SK-N-SH (cell line): ENCODE results near the gene NEK7. TPM values are rescaled to one million over a fixed set of nuclear protein-coding genes. Genes with fewer than 3 reads are reported as not detected.
A peak's percentile ranks its signal among the peaks of the same experiment; 100 is the strongest.

Experiments used
- CTCF ChIA-PET: fragments of 300-600, 350-600 bp; formaldehyde crosslinking; extraction: SDS; loops from one replicate; lab custom pipeline; 2021; lab: Yijun Ruan, JAX
- POLR2A ChIA-PET: fragments of 350-600 bp; sonication (Branson Sonifier 250); formaldehyde crosslinking; extraction: SDS; loops from one replicate; lab custom pipeline; 2020; ENCODE audit warnings: antibody characterized with exemption, inconsistent platforms; lab: Yijun Ruan, JAX
- DNase-seq: peaks from one replicate; pipeline ENCODE4 v3.0.0; 2012
- H2AFZ ChIP-seq: fragments of 200-600 bp; sonication (generic); 2 replicates; pipeline ENCODE4 v1.8.1; 2016; ENCODE audit warnings: antibody characterized with exemption, mild to moderate bottlenecking, low read depth
- H3F3A ChIP-seq: fragments of 200-600 bp; sonication (generic); replicated peaks from 2 replicates; pipeline ENCODE3; 2016; ENCODE audit warnings: antibody characterized with exemption, mild to moderate bottlenecking; ENCODE audit not compliant: insufficient read depth
- H3K27ac ChIP-seq, 2 experiments: fragments of 200-500 bp in 1 of 2; fragments of 200-600 bp in 1 of 2; sonication (Bioruptor generic) in 1 of 2; sonication (generic), shearing (Covaris generic) in 1 of 2; 2 replicates each; pipeline versions ENCODE4 v1.5.1 to v1.6.1; 2014 to 2016; ENCODE audit warnings: low read depth in 2 of 2, inconsistent platforms in 1 of 2, low read length in 1 of 2, mild to moderate bottlenecking in 1 of 2, mixed read lengths in 1 of 2
- H3K27me3 ChIP-seq: fragments of 200-600 bp; sonication (generic), shearing (Covaris generic); 2 replicates; pipeline ENCODE4 v1.6.1; 2016; ENCODE audit warnings: mixed run types; ENCODE audit not compliant: insufficient read depth
- H3K36me3 ChIP-seq, 2 experiments: fragments of 200-500 bp in 1 of 2; fragments of 200-600 bp in 1 of 2; sonication (Bioruptor generic) in 1 of 2; sonication (generic) in 1 of 2; replicated peaks in 1 of 2; 2 replicates each; pipeline versions ENCODE3 to v1.5.1; 2014 to 2016; ENCODE audit warnings: low read length in 1 of 2, mild to moderate bottlenecking in 1 of 2; ENCODE audit not compliant: insufficient read depth in 2 of 2, control insufficient read depth in 1 of 2
- H3K4me1 ChIP-seq, 2 experiments: fragments of 200-500 bp in 1 of 2; fragments of 200-600 bp in 1 of 2; sonication (Bioruptor generic) in 1 of 2; sonication (generic), shearing (Covaris generic) in 1 of 2; 2 replicates each; pipeline versions ENCODE4 v1.5.1 to v1.6.1; 2014 to 2016; ENCODE audit warnings: low read depth in 1 of 2, low read length in 1 of 2, mixed run types in 1 of 2; ENCODE audit not compliant: insufficient read depth in 2 of 2, control insufficient read depth in 1 of 2
- H3K4me2 ChIP-seq: fragments of 200-600 bp; sonication (generic), shearing (Covaris generic); 2 replicates; pipeline ENCODE4 v1.6.1; 2017; ENCODE audit warnings: mixed run types
- H3K4me3 ChIP-seq, 2 experiments: fragments of 200-500 bp in 1 of 2; fragments of 200-600 bp in 1 of 2; sonication (Bioruptor generic) in 1 of 2; sonication (generic), shearing (Covaris generic) in 1 of 2; 2 replicates each; pipeline versions ENCODE4 v1.5.1 to v1.8.1; 2014 to 2016; ENCODE audit warnings: low read depth in 2 of 2, inconsistent platforms in 1 of 2, low read length in 1 of 2, mild to moderate bottlenecking in 1 of 2, mixed read lengths in 1 of 2, moderate library complexity in 1 of 2
- H3K79me2 ChIP-seq: fragments of 200-600 bp; sonication (generic); 2 replicates; pipeline ENCODE4 v1.8.1; 2017; ENCODE audit warnings: mild to moderate bottlenecking; ENCODE audit not compliant: insufficient read depth
- H3K9ac ChIP-seq: fragments of 200-600 bp; sonication (generic); 2 replicates; pipeline ENCODE4 v1.6.1; 2017; ENCODE audit warnings: mixed run types
- H3K9me2 ChIP-seq: fragments of 200-600 bp; sonication (generic); 2 replicates; pipeline ENCODE4 v1.6.1; 2017; ENCODE audit warnings: mixed run types
- H3K9me3 ChIP-seq: fragments of 200-600 bp; sonication (generic); 2 replicates; pipeline ENCODE4 v1.6.1; 2017; ENCODE audit warnings: mixed run types, mild to moderate bottlenecking, moderate library complexity
- H4K20me1 ChIP-seq: fragments of 200-600 bp; sonication (generic); 2 replicates; pipeline ENCODE4 v1.6.1; 2017; ENCODE audit warnings: mild to moderate bottlenecking, mixed run types; ENCODE audit not compliant: insufficient read depth
- CTCF ChIP-seq: fragments of 200-600 bp; sonication (generic); IDR thresholded peaks from 2 replicates; pipeline ENCODE4 v1.6.1; 2017; ENCODE audit warnings: antibody characterized with exemption, mild to moderate bottlenecking, moderate library complexity
- EP300 ChIP-seq, 2 experiments: IDR thresholded peaks; 2 replicates each; pipeline versions ENCODE4 v1.4.0 to v1.6.1; 2012; ENCODE audit warnings: borderline replicate concordance in 1 of 2, low read depth in 1 of 2, low read length in 1 of 2
- FOSL2 ChIP-seq: IDR thresholded peaks from 2 replicates; pipeline ENCODE4 v1.4.0; 2012; ENCODE audit warnings: low read depth, mild to moderate bottlenecking, moderate library complexity, borderline replicate concordance
- FOXJ3 ChIP-seq: sonication (generic); formaldehyde crosslinking; IDR thresholded peaks from 2 replicates; pipeline ENCODE4 v1.5.1; 2020; ENCODE audit warnings: mild to moderate bottlenecking, missing genetic modification reagents
- MEF2A ChIP-seq: IDR thresholded peaks from 2 replicates; pipeline ENCODE4 v1.4.0; 2012; ENCODE audit warnings: low read depth, borderline replicate concordance
- REST ChIP-seq: IDR thresholded peaks from 2 replicates; pipeline ENCODE4 v1.6.1; 2012; ENCODE audit warnings: mild to moderate bottlenecking, low read depth, low read length, moderate library complexity
- RXRA ChIP-seq: IDR thresholded peaks from 2 replicates; pipeline ENCODE4 v1.4.0; 2012; ENCODE audit warnings: low read depth, mild to moderate bottlenecking, borderline replicate concordance
- TEAD4 ChIP-seq: IDR thresholded peaks from 2 replicates; pipeline ENCODE4 v1.4.0; 2012; ENCODE audit warnings: mild to moderate bottlenecking, borderline replicate concordance; ENCODE audit not compliant: insufficient read depth
- USF1 ChIP-seq: IDR thresholded peaks from 2 replicates; pipeline ENCODE4 v1.4.0; 2012; ENCODE audit warnings: low read depth, borderline replicate concordance
- WGBS: methylation state at CpG from one replicate; pipeline ENCODE4 v1.1.6; 2017; ENCODE audit warnings: low lambda C conversion rate; 5-methylcytosine and 5-hydroxymethylcytosine counted together
- polyA plus RNA-seq, 3 experiments: library from polyadenylated mRNA; depleted of rRNA; stranded (reverse); fragments of >200 nt; gene quantifications; 2 replicates each; pipeline ENCODE4 v1.2.3, GENCODE V29; 2012

The NEK7 gene
- polyA plus RNA-seq, 1 of the 3 experiments (the other 2 are of a cell fraction) = 85.8 TPM

- WGBS = 76% methylated on average over 3 of the region's 3 CpGs
Observed at GRCh38 chr1:198346178-198346577, 189.4 kb downstream of the NEK7 start.

GRCh38 chr1:198350456-198350855, 193.7 kb downstream of the NEK7 start:
- H3K9ac ChIP-seq = no peak overlapping the region
- ChIA-PET POLR2A (no interaction called here), CTCF (no interaction called here)
- H2AFZ ChIP-seq = no peak overlapping the region
- H3F3A ChIP-seq = no peaks in the 10 kb centered on the region
- no peak overlapping the region for H3K27ac ChIP-seq
- TF ChIP-seq RXRA (no peak), CTCF (peak; percentile 26)
- no peaks in the 10 kb centered on the region for H3K79me2 ChIP-seq
- no peak overlapping the region for H3K4me3 ChIP-seq
- DNase-seq = no peak
- H3K9me2 ChIP-seq = no peaks in the 10 kb centered on the region
- H3K4me2 ChIP-seq = no peak overlapping the region
- no peaks in the 10 kb centered on the region for H3K9me3 ChIP-seq
- H3K27me3 ChIP-seq = no peaks in the 10 kb centered on the region
- no peaks in the 10 kb centered on the region for H4K20me1 ChIP-seq
- H3K4me1 ChIP-seq = no peaks in the 10 kb centered on the region; a peak in 1 of 4 replicates
- no peaks in the 10 kb centered on the region for H3K36me3 ChIP-seq

More at GRCh38 chr1:198346178-198346577, 189.4 kb downstream of the NEK7 start:
- Histone ChIP-seq H3K36me3 (no peaks in the 10 kb centered on the region), H3K4me2 (no peak overlapping the region), H3K9ac (no peak overlapping the region), H3F3A (no peaks in the 10 kb centered on the region), H3K4me3 (no peak overlapping the region), H4K20me1 (no peaks in the 10 kb centered on the region), H3K27ac (no peak overlapping the region), H3K27me3 (no peaks in the 10 kb centered on the region), H3K4me1 (peaks cover 0 to 3% of the 10 kb centered on the region in 2 experiments; a peak in 1 of 4 replicates), H3K9me2 (no peaks in the 10 kb centered on the region), H3K9me3 (no peaks in the 10 kb centered on the region), H3K79me2 (no peaks in the 10 kb centered on the region), H2AFZ (no peak overlapping the region)
- CTCF ChIA-PET = interaction anchor here (0.6 to 1.5 kb wide), 3 partner anchors 12 to 1167 kb away, joined by 3 to 4 read pairs (median 4); no protein-coding TSS in a partner anchor
- POLR2A ChIA-PET = no interaction called here
- TF ChIP-seq REST = no peak
- no peak for TF ChIP-seq USF1
- TF ChIP-seq FOSL2 = no peak
- no peak for TF ChIP-seq EP300 (IDR thresholded peaks at IDR 0.05; ENCODE audit: borderline replicate concordance in 1 of 2, low read depth in 1 of 2, low read length in 1 of 2)
- no peak for TF ChIP-seq TEAD4
- TF ChIP-seq FOXJ3 (CRISPR knock-in tag) = no peak
- no peak for TF ChIP-seq MEF2A
- no peak for DNase-seq
